ENCODE measurements around the gene GOPC.

The GOPC gene

DNA sequence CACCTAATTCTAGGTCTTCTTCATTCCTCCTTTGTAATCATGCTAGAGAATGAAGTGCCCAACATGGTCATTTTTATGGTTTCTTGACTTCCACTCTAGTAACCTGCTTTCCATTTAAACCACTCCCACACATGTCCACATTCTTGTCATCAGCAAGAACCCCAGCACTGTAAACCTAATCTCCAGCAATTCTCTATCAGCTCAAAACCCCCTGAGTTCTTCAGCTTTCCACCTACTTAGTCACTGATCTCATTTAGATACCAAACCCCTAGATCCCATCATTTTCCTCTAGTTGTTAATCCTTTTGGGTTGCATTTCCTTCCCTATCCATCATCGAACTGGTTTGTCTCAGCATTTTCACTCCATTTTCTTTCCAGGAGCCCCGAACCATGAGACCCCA is 49.7 kb downstream of the GOPC start:
- TF ChIP-seq, protein P1, sequence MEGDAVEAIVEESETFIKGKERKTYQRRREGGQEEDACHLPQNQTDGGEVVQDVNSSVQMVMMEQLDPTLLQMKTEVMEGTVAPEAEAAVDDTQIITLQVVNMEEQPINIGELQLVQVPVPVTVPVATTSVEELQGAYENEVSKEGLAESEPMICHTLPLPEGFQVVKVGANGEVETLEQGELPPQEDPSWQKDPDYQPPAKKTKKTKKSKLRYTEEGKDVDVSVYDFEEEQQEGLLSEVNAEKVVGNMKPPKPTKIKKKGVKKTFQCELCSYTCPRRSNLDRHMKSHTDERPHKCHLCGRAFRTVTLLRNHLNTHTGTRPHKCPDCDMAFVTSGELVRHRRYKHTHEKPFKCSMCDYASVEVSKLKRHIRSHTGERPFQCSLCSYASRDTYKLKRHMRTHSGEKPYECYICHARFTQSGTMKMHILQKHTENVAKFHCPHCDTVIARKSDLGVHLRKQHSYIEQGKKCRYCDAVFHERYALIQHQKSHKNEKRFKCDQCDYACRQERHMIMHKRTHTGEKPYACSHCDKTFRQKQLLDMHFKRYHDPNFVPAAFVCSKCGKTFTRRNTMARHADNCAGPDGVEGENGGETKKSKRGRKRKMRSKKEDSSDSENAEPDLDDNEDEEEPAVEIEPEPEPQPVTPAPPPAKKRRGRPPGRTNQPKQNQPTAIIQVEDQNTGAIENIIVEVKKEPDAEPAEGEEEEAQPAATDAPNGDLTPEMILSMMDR (IDR thresholded peaks at IDR 0.05; ENCODE audit: low read depth, low read length) = no peak
- TF ChIP-seq EZH2phosphoT487 (IDR thresholded peaks at IDR 0.05; ENCODE audit: low read depth) = no peak
- H3K4me2 ChIP-seq (ENCODE audit: low read length) = no peak overlapping the region
- H3K9me3 ChIP-seq (ENCODE audit: insufficient read depth, low read length) = no peaks in the 10 kb centered on the region
- no peak overlapping the region for H3K9ac ChIP-seq (ENCODE audit: low read length)
- H3K4me1 ChIP-seq (ENCODE audit: low read length) = peaks cover 22% of the 10 kb centered on the region
- no peak overlapping the region for H3K27ac ChIP-seq (ENCODE audit: low read length)
- no peaks in the 10 kb centered on the region for H3K27me3 ChIP-seq (ENCODE audit: low read depth, low read length)
- no peaks in the 10 kb centered on the region for H3K36me3 ChIP-seq (replicated peaks; ENCODE audit: low read depth, low read length)
- no peak overlapping the region for H3K4me3 ChIP-seq (ENCODE audit: low read length)
- no peaks in the 10 kb centered on the region for H4K20me1 ChIP-seq (ENCODE audit: insufficient read depth, low read length)
- no peaks in the 10 kb centered on the region for H3K79me2 ChIP-seq (ENCODE audit: low read length)
- H2AFZ ChIP-seq (ENCODE audit: low read depth, low read length) = no peak overlapping the region

DNA sequence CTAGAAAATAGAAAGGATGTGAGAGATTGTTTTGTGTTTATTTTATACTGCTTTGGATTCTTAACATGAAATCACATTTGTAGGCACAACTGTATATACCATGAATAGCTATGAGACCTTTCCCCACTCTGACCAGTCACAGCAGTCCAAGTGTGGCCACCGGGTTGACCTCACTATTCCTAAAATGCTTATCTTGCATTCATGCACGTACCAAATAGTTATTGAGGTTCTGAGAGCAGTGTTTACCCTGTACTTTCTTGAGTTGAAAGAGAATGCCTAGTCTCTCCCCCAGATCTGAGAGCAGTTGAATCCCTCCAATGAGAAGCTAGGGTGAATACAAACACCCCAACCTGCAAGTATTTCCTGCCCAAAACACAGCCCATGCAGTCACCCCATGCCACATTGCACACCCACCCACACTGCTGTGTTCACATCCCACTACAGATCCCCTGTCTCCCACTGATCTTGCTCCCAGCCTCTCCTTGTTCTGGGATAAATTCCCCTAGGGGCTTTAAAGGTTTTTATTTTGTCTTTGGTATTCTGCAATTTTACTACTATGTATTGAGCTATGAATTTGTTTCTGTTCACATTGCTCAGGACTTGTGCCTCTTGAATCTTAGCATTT is 51.6 kb downstream of the GOPC start:
- H3K27me3 ChIP-seq (ENCODE audit: low read depth, low read length) = no peaks in the 10 kb centered on the region
- H3K4me2 ChIP-seq (ENCODE audit: low read length) = no peak overlapping the region
- no peak for TF ChIP-seq EZH2phosphoT487 (IDR thresholded peaks at IDR 0.05; ENCODE audit: low read depth)
- TF ChIP-seq, protein P1 (IDR thresholded peaks at IDR 0.05; ENCODE audit: low read depth, low read length) = no peak
- no peaks in the 10 kb centered on the region for H3K9me3 ChIP-seq (ENCODE audit: insufficient read depth, low read length)
- H3K4me3 ChIP-seq (ENCODE audit: low read length) = no peak overlapping the region
- no peaks in the 10 kb centered on the region for H3K36me3 ChIP-seq (replicated peaks; ENCODE audit: low read depth, low read length)
- no peaks in the 10 kb centered on the region for H4K20me1 ChIP-seq (ENCODE audit: insufficient read depth, low read length)
- no peak overlapping the region for H3K27ac ChIP-seq (ENCODE audit: low read length)
- no peaks in the 10 kb centered on the region for H3K79me2 ChIP-seq (ENCODE audit: low read length)
- H3K9ac ChIP-seq (ENCODE audit: low read length) = no peak overlapping the region
- H2AFZ ChIP-seq (ENCODE audit: low read depth, low read length) = no peak overlapping the region
- H3K4me1 ChIP-seq (ENCODE audit: low read length) = peaks cover 22% of the 10 kb centered on the region

DNA sequence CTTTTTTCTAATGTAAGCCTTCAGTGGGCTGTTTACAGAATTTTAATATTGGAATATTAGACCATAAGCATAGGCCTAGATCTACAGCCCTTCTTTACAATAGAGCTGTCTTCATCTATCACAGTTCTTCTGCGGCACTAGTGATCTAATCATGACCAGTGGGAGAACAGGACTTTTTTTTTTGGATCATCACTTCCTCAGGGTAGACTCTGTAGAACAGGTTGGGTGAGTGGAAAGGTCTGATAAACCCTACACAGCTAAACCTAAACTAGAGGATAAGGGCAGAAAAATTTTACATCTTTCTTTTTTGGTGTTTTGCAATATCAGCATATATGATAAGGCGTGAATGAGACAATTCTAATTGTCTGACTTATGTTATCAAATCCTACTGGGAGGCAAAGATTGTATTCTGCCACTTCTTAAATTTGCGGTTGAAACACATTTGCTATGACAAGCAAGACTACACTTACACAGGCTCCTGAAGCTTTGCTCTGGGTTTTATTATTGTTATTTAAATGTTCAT is 52.2 kb downstream of the GOPC start:
- no peaks in the 10 kb centered on the region for H3K9me3 ChIP-seq (ENCODE audit: insufficient read depth, low read length)
- no peaks in the 10 kb centered on the region for H3K27me3 ChIP-seq (ENCODE audit: low read depth, low read length)
- no peak overlapping the region for H3K4me3 ChIP-seq (ENCODE audit: low read length)
- TF ChIP-seq EZH2phosphoT487 (IDR thresholded peaks at IDR 0.05; ENCODE audit: low read depth) = no peak
- TF ChIP-seq, protein P1 (IDR thresholded peaks at IDR 0.05; ENCODE audit: low read depth, low read length) = no peak
- no peaks in the 10 kb centered on the region for H3K79me2 ChIP-seq (ENCODE audit: low read length)
- H2AFZ ChIP-seq (ENCODE audit: low read depth, low read length) = no peak overlapping the region
- no peaks in the 10 kb centered on the region for H3K36me3 ChIP-seq (replicated peaks; ENCODE audit: low read depth, low read length)
- no peak overlapping the region for H3K9ac ChIP-seq (ENCODE audit: low read length)
- H3K4me2 ChIP-seq (ENCODE audit: low read length) = peak overlapping the region; percentile 61
- H4K20me1 ChIP-seq (ENCODE audit: insufficient read depth, low read length) = no peaks in the 10 kb centered on the region
- peak overlapping the region; percentile 54; the same call in 1 of the 2 replicates for H3K27ac ChIP-seq (ENCODE audit: low read length)
- H3K4me1 ChIP-seq (ENCODE audit: low read length) = peaks cover 22% of the 10 kb centered on the region

DNA sequence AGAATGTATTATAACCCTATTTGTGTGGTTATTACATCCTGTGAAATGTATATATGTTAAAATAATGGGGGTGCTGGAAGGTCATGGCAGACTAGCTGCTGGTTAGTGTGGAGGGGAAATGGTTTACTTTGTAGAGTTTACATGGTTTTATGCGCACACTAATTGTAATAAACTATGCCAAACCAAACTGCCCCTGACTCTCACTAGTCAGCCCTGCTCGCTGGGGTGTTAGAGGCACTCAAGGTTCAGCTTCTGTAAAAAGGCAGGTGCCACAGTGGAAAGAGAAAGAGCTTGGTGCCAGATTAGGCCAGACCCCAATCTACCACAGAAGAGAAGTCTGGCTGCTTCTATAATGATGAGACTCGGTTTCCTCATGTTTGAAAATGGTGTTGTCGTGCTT is 52.7 kb downstream of the GOPC start:
- peaks cover 22% of the 10 kb centered on the region for H3K4me1 ChIP-seq (ENCODE audit: low read length)
- H4K20me1 ChIP-seq (ENCODE audit: insufficient read depth, low read length) = no peaks in the 10 kb centered on the region
- no peaks in the 10 kb centered on the region for H3K36me3 ChIP-seq (replicated peaks; ENCODE audit: low read depth, low read length)
- H3K4me2 ChIP-seq (ENCODE audit: low read length) = peak overlapping the region; percentile 61
- H3K27ac ChIP-seq (ENCODE audit: low read length) = peak overlapping the region; percentile 54
- no peaks in the 10 kb centered on the region for H3K9me3 ChIP-seq (ENCODE audit: insufficient read depth, low read length)
- no peak overlapping the region for H3K4me3 ChIP-seq (ENCODE audit: low read length)
- TF ChIP-seq EZH2phosphoT487 (IDR thresholded peaks at IDR 0.05; ENCODE audit: low read depth) = no peak
- TF ChIP-seq, protein P1 (IDR thresholded peaks at IDR 0.05; ENCODE audit: low read depth, low read length) = no peak
- H3K9ac ChIP-seq (ENCODE audit: low read length) = no peak overlapping the region
- H2AFZ ChIP-seq (ENCODE audit: low read depth, low read length) = no peak overlapping the region
- H3K79me2 ChIP-seq (ENCODE audit: low read length) = no peaks in the 10 kb centered on the region
- H3K27me3 ChIP-seq (ENCODE audit: low read depth, low read length) = no peaks in the 10 kb centered on the region

All from OCI-LY3 (cell line).